Spleen (tissue), 7 donors: ENCODE data around the gene CHCHD3.

Experiments used
- POLR2A ChIP-seq, 3 donors: fragments of 450-650 bp; IDR thresholded peaks; one replicate each; pipeline ENCODE4 v1.5.1; 2017; ENCODE audit warnings: antibody characterized with exemption in 3 of 3, mild to moderate bottlenecking in 1 of 3
- POLR2AphosphoS5 ChIP-seq, 3 donors: sonication (generic); formaldehyde crosslinking; IDR thresholded peaks; one replicate each; pipeline ENCODE4 v1.5.1; 2017; ENCODE audit warnings: antibody characterized with exemption in 3 of 3
- TF ChIP-seq, protein P1 (sequence below), 11 experiments: fragments of 200-600 bp in 7 of 11; fragments of 450-650 bp in 4 of 11; sonication (generic) in 4 of 11; IDR thresholded peaks in 8 of 11; conservative IDR thresholded peaks in 3 of 11; 1 replicate in 7 of 11; 2 replicates in 4 of 11; pipeline versions ENCODE4 v1.4.0 to v1.8.0; 2016 to 2021; ENCODE audit warnings: antibody characterized with exemption in 11 of 11, inconsistent platforms in 4 of 11, mild to moderate bottlenecking in 1 of 11
- donor health status: DM: no; HTN: no; CAD: no; lungs with moderate emphysema.
- donor health status: DM: no; HTN: no; CAD: no.
- donor health status: DM: no; HTN: no; CAD: no.

DNA sequence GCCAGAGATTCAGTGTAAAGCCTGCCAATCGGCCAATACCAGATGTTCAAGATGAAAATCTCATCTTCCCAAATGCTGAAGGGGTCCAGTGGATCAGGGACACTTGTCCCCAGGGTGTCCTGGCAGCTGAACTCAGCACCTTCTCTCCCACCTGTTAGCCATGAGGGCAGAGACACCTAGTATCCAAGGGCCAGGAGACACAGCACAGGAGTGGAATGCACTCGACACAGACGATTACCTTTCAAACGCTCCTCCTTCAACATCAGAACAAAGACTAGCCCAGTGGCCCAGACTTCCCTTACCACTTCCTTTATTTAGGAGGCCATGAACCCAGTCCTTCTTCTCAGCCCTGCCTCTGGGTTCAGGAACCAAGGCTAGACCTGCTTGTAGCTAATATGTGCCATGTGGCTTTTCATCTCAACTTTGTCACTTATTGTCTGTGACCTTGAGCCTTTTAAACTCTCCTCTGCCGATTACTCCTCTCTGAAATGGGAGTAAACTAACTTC, 325.4 kb downstream of the CHCHD3 start:
- TF ChIP-seq, protein P1, sequence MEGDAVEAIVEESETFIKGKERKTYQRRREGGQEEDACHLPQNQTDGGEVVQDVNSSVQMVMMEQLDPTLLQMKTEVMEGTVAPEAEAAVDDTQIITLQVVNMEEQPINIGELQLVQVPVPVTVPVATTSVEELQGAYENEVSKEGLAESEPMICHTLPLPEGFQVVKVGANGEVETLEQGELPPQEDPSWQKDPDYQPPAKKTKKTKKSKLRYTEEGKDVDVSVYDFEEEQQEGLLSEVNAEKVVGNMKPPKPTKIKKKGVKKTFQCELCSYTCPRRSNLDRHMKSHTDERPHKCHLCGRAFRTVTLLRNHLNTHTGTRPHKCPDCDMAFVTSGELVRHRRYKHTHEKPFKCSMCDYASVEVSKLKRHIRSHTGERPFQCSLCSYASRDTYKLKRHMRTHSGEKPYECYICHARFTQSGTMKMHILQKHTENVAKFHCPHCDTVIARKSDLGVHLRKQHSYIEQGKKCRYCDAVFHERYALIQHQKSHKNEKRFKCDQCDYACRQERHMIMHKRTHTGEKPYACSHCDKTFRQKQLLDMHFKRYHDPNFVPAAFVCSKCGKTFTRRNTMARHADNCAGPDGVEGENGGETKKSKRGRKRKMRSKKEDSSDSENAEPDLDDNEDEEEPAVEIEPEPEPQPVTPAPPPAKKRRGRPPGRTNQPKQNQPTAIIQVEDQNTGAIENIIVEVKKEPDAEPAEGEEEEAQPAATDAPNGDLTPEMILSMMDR (IDR thresholded peaks at IDR 0.05 in 8 of 11, conservative IDR thresholded peaks at IDR 0.05 in 3 of 11): no peak
- TF ChIP-seq POLR2AphosphoS5 (IDR thresholded peaks at IDR 0.05) (no peak), POLR2A (IDR thresholded peaks at IDR 0.05) (no peak)
